Activated CD8-positive, alpha-beta T cell treated with anti-CD3 and anti-CD28 coated beads for 36 hours (primary cell): Measurements from ENCODE around the gene USP28. TPM values are rescaled to one million over a fixed set of nuclear protein-coding genes. Genes with fewer than 3 reads are reported as not detected.
"Not testable (repeated sequence)": the region's sequence is repeated elsewhere in the genome, so short reads cannot be mapped to it uniquely, and the experiment has no call there.

Source experiments
- ATAC-seq: fragments of 200-7000 bp; cut with Tn5 transposase; one replicate; pipeline ENCODE4 v1.10.0; 2021; ENCODE audit warnings: mild to moderate bottlenecking, moderate library complexity
- CTCF ChIA-PET: fragments of 350-600 bp; sonication (Branson Sonifier 250); formaldehyde crosslinking; loops from one replicate; lab custom pipeline; 2021; ENCODE audit warnings: antibody characterized with exemption; lab: Charles Lee
- POLR2A ChIA-PET: fragments of 350-600 bp; sonication (Branson Sonifier 250); formaldehyde crosslinking; loops from one replicate; lab custom pipeline; 2021; ENCODE audit warnings: antibody characterized with exemption; lab: Charles Lee
- DNase-seq: peaks from one replicate; pipeline ENCODE4 v3.0.0-alpha.2; 2020
- H3K27ac Mint-ChIP-seq: one replicate; pipeline ENCODE4 v1.8.0; 2021; ENCODE audit warnings: mild to moderate bottlenecking, mixed read lengths
- H3K27me3 Mint-ChIP-seq: one replicate; pipeline ENCODE4 v1.8.0; 2021; ENCODE audit warnings: mixed read lengths
- H3K36me3 Mint-ChIP-seq: one replicate; pipeline ENCODE4 v1.8.0; 2021; ENCODE audit warnings: low read depth, mixed read lengths
- H3K4me1 Mint-ChIP-seq: one replicate; pipeline ENCODE4 v1.8.0; 2021; ENCODE audit warnings: low read depth, mixed read lengths
- H3K4me3 Mint-ChIP-seq: one replicate; pipeline ENCODE4 v1.8.0; 2021; ENCODE audit warnings: mild to moderate bottlenecking, moderate library complexity, mixed read lengths
- H3K9me3 Mint-ChIP-seq: one replicate; pipeline ENCODE4 v1.8.0; 2021; ENCODE audit warnings: mixed read lengths
- CTCF ChIP-seq: fragments of 200-600 bp; IDR thresholded peaks from one replicate; pipeline ENCODE4 v1.8.0; 2022; ENCODE audit warnings: antibody characterized with exemption, mild to moderate bottlenecking
- intact Hi-C: fragments of 100-400 bp; cut with micrococcal nuclease; formaldehyde crosslinking; loops from one replicate; pipeline ENCODE4 v1.10.0; 2022
- total RNA-seq, 2 experiments: library from RNA; stranded (reverse); gene quantifications; one replicate each; pipeline ENCODE4 v1.2.3, GENCODE V29; 2021

Gene USP28
- total RNA-seq = 10 to 100 TPM; 40.3 to 41.9 TPM

GRCh38 chr11:113875234-113876073 lies at the start of gene USP28:
Gene USP28, minus strand, starts transcription at chr11:113875572. Its CDS starts 71 bp downstream, at chr11:113875501.
- ATAC-seq (peak; percentile 91), DNase-seq (peak; percentile 80)
- ChIA-PET CTCF (interaction anchor here (1.2 kb wide), 1 partner anchor 102 kb away, joined by 3 read pairs; the partner anchor contains the start of gene ZW10), POLR2A (no interaction called here)
- peak within 1 kb of the TSS; percentile 96 for H3K27ac Mint-ChIP-seq
- H3K4me3 Mint-ChIP-seq = peak within 1 kb of the TSS; percentile 97
- intact Hi-C loops = no loop called here
- H3K9me3 Mint-ChIP-seq = peaks cover 2% of the 10 kb centered on the region
- H3K4me1 Mint-ChIP-seq = peaks cover 46% of the 10 kb centered on the region
- peaks cover 9% of the 10 kb centered on the region for H3K36me3 Mint-ChIP-seq
- H3K27me3 Mint-ChIP-seq = no peaks in the 10 kb centered on the region
- TF ChIP-seq CTCF = no peak

- ChIA-PET CTCF (interaction anchor here (1.1 kb wide), 1 partner anchor 338 kb away, joined by 3 read pairs; no protein-coding TSS in a partner anchor), POLR2A (no interaction called here)
- no peak overlapping the region for H3K4me3 Mint-ChIP-seq
- TF ChIP-seq CTCF = no peak
- H3K9me3 Mint-ChIP-seq = no peaks in the 10 kb centered on the region
- H3K27me3 Mint-ChIP-seq = peaks cover 9% of the 10 kb centered on the region
- DNase-seq (no peak), ATAC-seq (no peak)
- no peaks in the 10 kb centered on the region for H3K36me3 Mint-ChIP-seq
- no peak overlapping the region for H3K27ac Mint-ChIP-seq
- intact Hi-C loops = no loop called here
- H3K4me1 Mint-ChIP-seq = no peaks in the 10 kb centered on the region
These were observed 48.2 kb upstream of the USP28 start for GRCh38 chr11:113923572-113923971.

- H3K4me3 Mint-ChIP-seq, H3K4me1 Mint-ChIP-seq, intact Hi-C loops, POLR2A ChIA-PET, ATAC-seq, H3K27ac Mint-ChIP-seq, DNase-seq, H3K9me3 Mint-ChIP-seq, H3K36me3 Mint-ChIP-seq: not testable (repeated sequence)
- CTCF ChIA-PET = interaction anchor here (3.9 kb wide), 1 partner anchor 15 kb away, joined by 13 read pairs; no protein-coding TSS in a partner anchor
- peaks cover 11% of the 10 kb centered on the region for H3K27me3 Mint-ChIP-seq
These were observed 36.1 kb upstream of the USP28 start for GRCh38 chr11:113911491-113911890.

GRCh38 chr11:113908098-113908497 lies 32.7 kb upstream of the USP28 start:
- no peak overlapping the region for H3K27ac Mint-ChIP-seq
- no peak for DNase-seq
- TF ChIP-seq CTCF = no peak
- H3K4me1 Mint-ChIP-seq = no peaks in the 10 kb centered on the region
- ChIA-PET POLR2A (no interaction called here), CTCF (interaction anchor here (0.8 kb wide), 1 partner anchor 12 kb away, joined by 3 read pairs; no protein-coding TSS in a partner anchor)
- H3K27me3 Mint-ChIP-seq = peaks cover 12% of the 10 kb centered on the region
- no peak for ATAC-seq
- no peak overlapping the region for H3K4me3 Mint-ChIP-seq
- no peaks in the 10 kb centered on the region for H3K36me3 Mint-ChIP-seq
- no peaks in the 10 kb centered on the region for H3K9me3 Mint-ChIP-seq
- intact Hi-C loops = no loop called here

- no peaks in the 10 kb centered on the region for H3K36me3 Mint-ChIP-seq
- TF ChIP-seq CTCF = no peak
- peaks cover 13% of the 10 kb centered on the region for H3K27me3 Mint-ChIP-seq
- no peak overlapping the region for H3K27ac Mint-ChIP-seq
- ChIA-PET CTCF (interaction anchor here (0.8 to 3.9 kb wide), 2 partner anchors 12 to 353 kb away, joined by 3 to 15 read pairs; no protein-coding TSS in a partner anchor), POLR2A (interaction anchor here (0.6 kb wide), 1 partner anchor 62 kb away, joined by 3 read pairs; no protein-coding TSS in a partner anchor)
- intact Hi-C loops = no loop called here
- DNase-seq (no peak), ATAC-seq (no peak)
- no peaks in the 10 kb centered on the region for H3K4me1 Mint-ChIP-seq
- no peak overlapping the region for H3K4me3 Mint-ChIP-seq
- no peaks in the 10 kb centered on the region for H3K9me3 Mint-ChIP-seq
These were observed 32.3 kb upstream of the USP28 start for GRCh38 chr11:113907681-113908080.
